HepG2 (cell line): ENCODE data around the gene LARP1. TPM values are rescaled to one million over a fixed set of nuclear protein-coding genes. Genes with fewer than 3 reads are reported as not detected.

Experiments
- EHMT2 ChIP-seq: fragments of 200-600 bp; sonication (generic); IDR thresholded peaks from 2 replicates; pipeline ENCODE4 v1.7.0; 2017; ENCODE audit warnings: antibody characterized with exemption, low read depth, low read length, borderline replicate concordance
- ELF1 ChIP-seq: sonication (generic); formaldehyde crosslinking; IDR thresholded peaks from 2 replicates; pipeline ENCODE4 v1.4.0; 2020; ENCODE audit warnings: missing genetic modification reagents
- HDAC6 ChIP-seq: fragments of 200-600 bp; sonication (generic); IDR thresholded peaks from 2 replicates; pipeline ENCODE4 v1.7.0; 2017; ENCODE audit warnings: mild to moderate bottlenecking, antibody characterized with exemption, low read length, low read depth
- IKZF1 ChIP-seq: fragments of 450-650 bp; IDR thresholded peaks from 2 replicates; pipeline ENCODE4 v1.7.1; 2016
- ISL2 ChIP-seq: sonication (generic); formaldehyde crosslinking; IDR thresholded peaks from 2 replicates; pipeline ENCODE4 v1.5.0; 2020; ENCODE audit warnings: missing genetic modification reagents
- MXD4 ChIP-seq: IDR thresholded peaks from 2 replicates; pipeline ENCODE4 v1.6.1; 2016; ENCODE audit warnings: mild to moderate bottlenecking, missing biosample characterization, missing genetic modification reagents
- NR1H2 ChIP-seq: sonication (generic); formaldehyde crosslinking; IDR thresholded peaks from 2 replicates; pipeline ENCODE4 v1.8.1; 2022; ENCODE audit warnings: low read depth, missing genetic modification reagents, borderline replicate concordance
- SALL1 ChIP-seq: sonication (generic); formaldehyde crosslinking; IDR thresholded peaks from 2 replicates; pipeline ENCODE4 v1.8.0; 2022; ENCODE audit warnings: mild to moderate bottlenecking, missing genetic modification reagents
- SIX4 ChIP-seq: sonication (generic); formaldehyde crosslinking; IDR thresholded peaks from 2 replicates; pipeline ENCODE4 v1.4.0; 2020; ENCODE audit warnings: missing genetic modification reagents
- TOE1 ChIP-seq: sonication (generic); formaldehyde crosslinking; IDR thresholded peaks from 2 replicates; pipeline ENCODE4 v1.4.0; 2020; ENCODE audit warnings: mild to moderate bottlenecking, missing genetic modification reagents
- ZNF124 ChIP-seq: sonication (generic); formaldehyde crosslinking; IDR thresholded peaks from 2 replicates; pipeline ENCODE4 v1.4.0; 2020; ENCODE audit warnings: missing genetic modification reagents
- ZNF33A ChIP-seq: sonication (generic); formaldehyde crosslinking; IDR thresholded peaks from 2 replicates; pipeline ENCODE4 v1.5.1; 2020; ENCODE audit warnings: missing genetic modification reagents, mild to moderate bottlenecking, moderate library complexity, borderline replicate concordance
- ZNF543 ChIP-seq: sonication (generic); formaldehyde crosslinking; IDR thresholded peaks from 2 replicates; pipeline ENCODE4 v1.4.0; 2020; ENCODE audit warnings: mild to moderate bottlenecking, missing genetic modification reagents
- ZNF577 ChIP-seq: sonication (generic); formaldehyde crosslinking; IDR thresholded peaks from 2 replicates; pipeline ENCODE4 v1.4.0; 2020; ENCODE audit warnings: mild to moderate bottlenecking, low read depth, missing genetic modification reagents, borderline replicate concordance
- polyA plus RNA-seq, 8 experiments: library from polyadenylated mRNA; depleted of rRNA in 3 of 8; stranded (reverse) in 7 of 8; unstranded in 1 of 8; fragments of >200 nt; fragmentation: Illumina TruSeq in 4 of 8; extraction: Trizol in 4 of 8; gene quantifications; 2 replicates each; pipeline versions ENCODE4 v1.2.1 to v1.2.3, GENCODE V29; 2011 to 2016; ENCODE audit warnings: low read depth in 4 of 8, missing spikeins in 1 of 8, mixed read lengths in 1 of 8; ENCODE audit not compliant: insufficient read depth in 1 of 8
- total RNA-seq, 5 experiments: library from RNA; depleted of rRNA; stranded (reverse); fragments of >200 nt; fragmentation: Illumina TruSeq; extraction: Trizol; gene quantifications; 2 replicates each; pipeline ENCODE4 v1.2.3, GENCODE V29; 2016; ENCODE audit warnings: low read depth in 1 of 5
- TF ChIP-seq, protein P1 (sequence below): sonication (generic); formaldehyde crosslinking; IDR thresholded peaks from 2 replicates; pipeline ENCODE4 v1.4.0; 2020; ENCODE audit warnings: mild to moderate bottlenecking, missing genetic modification reagents
- TF ChIP-seq, protein P2 (sequence below): sonication (generic); formaldehyde crosslinking; IDR thresholded peaks from 2 replicates; pipeline ENCODE4 v1.5.0; 2020; ENCODE audit warnings: mild to moderate bottlenecking, missing genetic modification reagents, moderate library complexity
- TF ChIP-seq, protein P3 (sequence below): sonication (generic); formaldehyde crosslinking; IDR thresholded peaks from 2 replicates; pipeline ENCODE4 v1.4.0; 2020; ENCODE audit warnings: missing genetic modification reagents
- TF ChIP-seq, protein P4 (sequence below): sonication (generic); formaldehyde crosslinking; IDR thresholded peaks from 2 replicates; pipeline ENCODE4 v1.4.0; 2020; ENCODE audit warnings: missing genetic modification reagents
- TF ChIP-seq, protein P5 (sequence below): sonication (generic); formaldehyde crosslinking; IDR thresholded peaks from 2 replicates; pipeline ENCODE4 v1.8.0; 2022; ENCODE audit warnings: mild to moderate bottlenecking, missing genetic modification reagents; ENCODE audit not compliant: insufficient replicate concordance

The LARP1 gene
- total and polyA plus RNA-seq, 2 of the 13 experiments (the other 11 are each of a cell fraction or from before 2014, with no cell fraction given): 45.2 to 61.4 TPM

DNA sequence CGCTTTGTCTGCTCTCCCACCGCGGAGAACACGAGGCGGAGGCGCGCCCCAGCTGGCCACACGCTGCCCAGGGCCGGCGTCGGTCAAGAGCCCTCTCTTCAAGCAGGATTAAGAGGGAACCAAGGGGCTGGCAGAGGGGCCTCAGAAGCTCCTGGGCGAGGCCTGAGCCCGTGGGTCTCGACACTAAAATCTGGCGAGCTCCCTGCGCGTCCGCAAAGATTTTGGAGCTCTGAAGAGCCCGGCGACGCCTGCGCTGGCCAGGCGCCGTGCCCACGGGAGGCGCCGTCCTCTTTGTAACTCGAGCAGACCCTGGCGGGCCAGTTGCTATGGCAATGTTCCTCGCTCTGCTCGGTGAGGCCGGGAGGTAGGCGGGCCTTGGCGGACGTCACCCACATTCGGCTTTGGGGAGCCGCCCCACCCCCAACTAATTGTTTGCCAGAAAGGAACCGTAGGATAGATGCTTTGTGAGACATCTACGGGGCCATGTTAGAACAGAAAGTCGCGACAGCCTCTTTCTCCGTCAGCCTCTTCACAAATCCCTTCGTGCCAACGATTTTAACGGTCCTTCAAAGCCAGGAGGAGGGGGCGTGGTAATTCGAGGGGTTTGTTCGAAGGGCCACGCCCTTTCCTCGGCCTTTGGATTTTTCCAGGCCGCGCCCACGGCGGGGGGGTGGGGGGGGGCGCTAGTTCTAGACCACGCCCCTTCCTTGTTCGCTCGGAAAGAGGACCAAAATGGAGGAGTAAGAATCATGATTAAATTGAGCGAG, 102.5 kb downstream of the LARP1 start (continued):
- TF ChIP-seq, protein P1, sequence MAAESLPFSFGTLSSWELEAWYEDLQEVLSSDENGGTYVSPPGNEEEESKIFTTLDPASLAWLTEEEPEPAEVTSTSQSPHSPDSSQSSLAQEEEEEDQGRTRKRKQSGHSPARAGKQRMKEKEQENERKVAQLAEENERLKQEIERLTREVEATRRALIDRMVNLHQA (CRISPR knock-in tag): no peak
- TF ChIP-seq ZNF124 (CRISPR knock-in tag): 0 out of 2 replicates have a peak, but pooled peaks have one; percentile 40
- peak; percentile 66 for TF ChIP-seq MXD4
- TF ChIP-seq TOE1: no peak
- TF ChIP-seq, protein P2, sequence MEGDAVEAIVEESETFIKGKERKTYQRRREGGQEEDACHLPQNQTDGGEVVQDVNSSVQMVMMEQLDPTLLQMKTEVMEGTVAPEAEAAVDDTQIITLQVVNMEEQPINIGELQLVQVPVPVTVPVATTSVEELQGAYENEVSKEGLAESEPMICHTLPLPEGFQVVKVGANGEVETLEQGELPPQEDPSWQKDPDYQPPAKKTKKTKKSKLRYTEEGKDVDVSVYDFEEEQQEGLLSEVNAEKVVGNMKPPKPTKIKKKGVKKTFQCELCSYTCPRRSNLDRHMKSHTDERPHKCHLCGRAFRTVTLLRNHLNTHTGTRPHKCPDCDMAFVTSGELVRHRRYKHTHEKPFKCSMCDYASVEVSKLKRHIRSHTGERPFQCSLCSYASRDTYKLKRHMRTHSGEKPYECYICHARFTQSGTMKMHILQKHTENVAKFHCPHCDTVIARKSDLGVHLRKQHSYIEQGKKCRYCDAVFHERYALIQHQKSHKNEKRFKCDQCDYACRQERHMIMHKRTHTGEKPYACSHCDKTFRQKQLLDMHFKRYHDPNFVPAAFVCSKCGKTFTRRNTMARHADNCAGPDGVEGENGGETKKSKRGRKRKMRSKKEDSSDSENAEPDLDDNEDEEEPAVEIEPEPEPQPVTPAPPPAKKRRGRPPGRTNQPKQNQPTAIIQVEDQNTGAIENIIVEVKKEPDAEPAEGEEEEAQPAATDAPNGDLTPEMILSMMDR (CRISPR knock-in tag): peak; percentile 56
- TF ChIP-seq IKZF1: no peak
- TF ChIP-seq EHMT2: no peak
- no peak for TF ChIP-seq HDAC6
- TF ChIP-seq ELF1 (CRISPR knock-in tag): no peak; the same call in none of the 2 replicates
- TF ChIP-seq ZNF33A (CRISPR knock-in tag): no peak
- TF ChIP-seq ISL2 (CRISPR knock-in tag): peak; percentile 63
- TF ChIP-seq ZNF577 (CRISPR knock-in tag): 0 out of 2 replicates have a peak, but pooled peaks have one; percentile 51
- TF ChIP-seq, protein P3, sequence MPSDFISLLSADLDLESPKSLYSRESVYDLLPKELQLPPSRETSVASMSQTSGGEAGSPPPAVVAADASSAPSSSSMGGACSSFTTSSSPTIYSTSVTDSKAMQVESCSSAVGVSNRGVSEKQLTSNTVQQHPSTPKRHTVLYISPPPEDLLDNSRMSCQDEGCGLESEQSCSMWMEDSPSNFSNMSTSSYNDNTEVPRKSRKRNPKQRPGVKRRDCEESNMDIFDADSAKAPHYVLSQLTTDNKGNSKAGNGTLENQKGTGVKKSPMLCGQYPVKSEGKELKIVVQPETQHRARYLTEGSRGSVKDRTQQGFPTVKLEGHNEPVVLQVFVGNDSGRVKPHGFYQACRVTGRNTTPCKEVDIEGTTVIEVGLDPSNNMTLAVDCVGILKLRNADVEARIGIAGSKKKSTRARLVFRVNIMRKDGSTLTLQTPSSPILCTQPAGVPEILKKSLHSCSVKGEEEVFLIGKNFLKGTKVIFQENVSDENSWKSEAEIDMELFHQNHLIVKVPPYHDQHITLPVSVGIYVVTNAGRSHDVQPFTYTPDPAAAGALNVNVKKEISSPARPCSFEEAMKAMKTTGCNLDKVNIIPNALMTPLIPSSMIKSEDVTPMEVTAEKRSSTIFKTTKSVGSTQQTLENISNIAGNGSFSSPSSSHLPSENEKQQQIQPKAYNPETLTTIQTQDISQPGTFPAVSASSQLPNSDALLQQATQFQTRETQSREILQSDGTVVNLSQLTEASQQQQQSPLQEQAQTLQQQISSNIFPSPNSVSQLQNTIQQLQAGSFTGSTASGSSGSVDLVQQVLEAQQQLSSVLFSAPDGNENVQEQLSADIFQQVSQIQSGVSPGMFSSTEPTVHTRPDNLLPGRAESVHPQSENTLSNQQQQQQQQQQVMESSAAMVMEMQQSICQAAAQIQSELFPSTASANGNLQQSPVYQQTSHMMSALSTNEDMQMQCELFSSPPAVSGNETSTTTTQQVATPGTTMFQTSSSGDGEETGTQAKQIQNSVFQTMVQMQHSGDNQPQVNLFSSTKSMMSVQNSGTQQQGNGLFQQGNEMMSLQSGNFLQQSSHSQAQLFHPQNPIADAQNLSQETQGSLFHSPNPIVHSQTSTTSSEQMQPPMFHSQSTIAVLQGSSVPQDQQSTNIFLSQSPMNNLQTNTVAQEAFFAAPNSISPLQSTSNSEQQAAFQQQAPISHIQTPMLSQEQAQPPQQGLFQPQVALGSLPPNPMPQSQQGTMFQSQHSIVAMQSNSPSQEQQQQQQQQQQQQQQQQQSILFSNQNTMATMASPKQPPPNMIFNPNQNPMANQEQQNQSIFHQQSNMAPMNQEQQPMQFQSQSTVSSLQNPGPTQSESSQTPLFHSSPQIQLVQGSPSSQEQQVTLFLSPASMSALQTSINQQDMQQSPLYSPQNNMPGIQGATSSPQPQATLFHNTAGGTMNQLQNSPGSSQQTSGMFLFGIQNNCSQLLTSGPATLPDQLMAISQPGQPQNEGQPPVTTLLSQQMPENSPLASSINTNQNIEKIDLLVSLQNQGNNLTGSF: no peak
- TF ChIP-seq NR1H2 (CRISPR knock-in tag): no peak
- TF ChIP-seq, protein P4, sequence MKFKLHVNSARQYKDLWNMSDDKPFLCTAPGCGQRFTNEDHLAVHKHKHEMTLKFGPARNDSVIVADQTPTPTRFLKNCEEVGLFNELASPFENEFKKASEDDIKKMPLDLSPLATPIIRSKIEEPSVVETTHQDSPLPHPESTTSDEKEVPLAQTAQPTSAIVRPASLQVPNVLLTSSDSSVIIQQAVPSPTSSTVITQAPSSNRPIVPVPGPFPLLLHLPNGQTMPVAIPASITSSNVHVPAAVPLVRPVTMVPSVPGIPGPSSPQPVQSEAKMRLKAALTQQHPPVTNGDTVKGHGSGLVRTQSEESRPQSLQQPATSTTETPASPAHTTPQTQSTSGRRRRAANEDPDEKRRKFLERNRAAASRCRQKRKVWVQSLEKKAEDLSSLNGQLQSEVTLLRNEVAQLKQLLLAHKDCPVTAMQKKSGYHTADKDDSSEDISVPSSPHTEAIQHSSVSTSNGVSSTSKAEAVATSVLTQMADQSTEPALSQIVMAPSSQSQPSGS (CRISPR knock-in tag): no peak; the same call in 1 of the 2 replicates
- no peak for TF ChIP-seq ZNF543
- 0 out of 2 replicates have a peak, but pooled peaks have one; percentile 75 for TF ChIP-seq SIX4 (CRISPR knock-in tag)
- TF ChIP-seq SALL1 (CRISPR knock-in tag): peak; percentile 54
- TF ChIP-seq, protein P5, sequence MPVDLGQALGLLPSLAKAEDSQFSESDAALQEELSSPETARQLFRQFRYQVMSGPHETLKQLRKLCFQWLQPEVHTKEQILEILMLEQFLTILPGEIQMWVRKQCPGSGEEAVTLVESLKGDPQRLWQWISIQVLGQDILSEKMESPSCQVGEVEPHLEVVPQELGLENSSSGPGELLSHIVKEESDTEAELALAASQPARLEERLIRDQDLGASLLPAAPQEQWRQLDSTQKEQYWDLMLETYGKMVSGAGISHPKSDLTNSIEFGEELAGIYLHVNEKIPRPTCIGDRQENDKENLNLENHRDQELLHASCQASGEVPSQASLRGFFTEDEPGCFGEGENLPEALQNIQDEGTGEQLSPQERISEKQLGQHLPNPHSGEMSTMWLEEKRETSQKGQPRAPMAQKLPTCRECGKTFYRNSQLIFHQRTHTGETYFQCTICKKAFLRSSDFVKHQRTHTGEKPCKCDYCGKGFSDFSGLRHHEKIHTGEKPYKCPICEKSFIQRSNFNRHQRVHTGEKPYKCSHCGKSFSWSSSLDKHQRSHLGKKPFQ (CRISPR knock-in tag): peak; percentile 77
